ENCODE measurements around the gene ENHO. TPM values are rescaled to one million over a fixed set of nuclear protein-coding genes. Genes with fewer than 3 reads are reported as not detected.

ENHO gene
- total and polyA plus RNA-seq, 2 of the 8 experiments (the other 6 are each of a cell fraction or from before 2014, with no cell fraction given), result 12.2 to 49.4 TPM

GRCh38 chr9:34540827-34541226 lies 18.0 kb upstream of the ENHO start:
- Histone ChIP-seq H4K8ac (ENCODE audit: extremely low read depth, insufficient read depth, low read length) (peak overlapping the region; percentile 28; the same call in 1 of the 2 replicates), H2BK15ac (ENCODE audit: low read length) (no peak overlapping the region), H3K9ac (replicated peaks in 1 of 4; ENCODE audit: extremely low read depth in 1 of 4, low read depth in 3 of 4, low read length in 3 of 4) (no peak overlapping the region), H3K56ac (replicated peaks; ENCODE audit: insufficient read length, low read depth, low read length) (no peak overlapping the region), H3K23me2 (ENCODE audit: low read depth, low read length) (no peaks in the 10 kb centered on the region), H2BK20ac (ENCODE audit: low read length) (no peak overlapping the region), H3K4ac (replicated peaks; ENCODE audit: insufficient read length, low read depth, low read length) (no peak overlapping the region), H4K5ac (ENCODE audit: insufficient read length, low read depth, low read length) (no peak overlapping the region), H3K18ac (ENCODE audit: extremely low read depth, low read length) (no peak overlapping the region), H2AK5ac (ENCODE audit: low read depth, low read length) (no peak overlapping the region), H3K4me3 (ENCODE audit: extremely low read depth in 1 of 4, insufficient read depth in 2 of 4, low read depth in 3 of 4, low read length in 4 of 4) (no peak overlapping the region), H4K20me1 (replicated peaks in 1 of 2; ENCODE audit: control insufficient read depth in 1 of 2, insufficient read depth in 2 of 2, low read length in 2 of 2) (no peaks in the 10 kb centered on the region), H3K23ac (ENCODE audit: insufficient read length) (no peak overlapping the region), H3K4me1 (replicated peaks in 1 of 4; ENCODE audit: control insufficient read depth in 3 of 4, insufficient read depth in 4 of 4, low read length in 3 of 4) (0 out of 7 replicates have a peak, but pooled peaks cover 0 to 3% (median 0%) of the 10 kb centered on the region in 4 experiments), H4K91ac (replicated peaks; ENCODE audit: insufficient read length, low read length) (no peak overlapping the region), H3K27me3 (replicated peaks in 1 of 4; ENCODE audit: control insufficient read depth in 3 of 4, extremely low read depth in 1 of 4, insufficient read depth in 3 of 4, low read length in 3 of 4) (no peaks in the 10 kb centered on the region; a peak in 2 of 7 replicates), H3K9me3 (ENCODE audit: insufficient read depth in 2 of 2, low read depth in 1 of 2, low read length in 1 of 2) (no peaks in the 10 kb centered on the region), H2AFZ (ENCODE audit: low read length) (no peak overlapping the region), H3K79me2 (ENCODE audit: control insufficient read depth in 1 of 2, insufficient read depth in 2 of 2, low read length in 2 of 2) (no peaks in the 10 kb centered on the region), H3K14ac (ENCODE audit: insufficient read length) (no peak overlapping the region), H2BK12ac (ENCODE audit: low read depth, low read length) (no peak overlapping the region), H2BK120ac (replicated peaks; ENCODE audit: low read depth, low read length) (no peak overlapping the region), H2BK5ac (ENCODE audit: low read depth, low read length) (no peak overlapping the region), H3K36me3 (ENCODE audit: control insufficient read depth in 2 of 4, insufficient read depth in 4 of 4, low read length in 3 of 4) (no peaks in the 10 kb centered on the region), H3K27ac (ENCODE audit: low read depth, low read length) (no peak overlapping the region), H3K4me2 (ENCODE audit: insufficient read depth in 1 of 2, low read depth in 2 of 2, low read length in 2 of 2) (no peak overlapping the region), H3K79me1 (ENCODE audit: low read depth, low read length) (no peaks in the 10 kb centered on the region)
- ChIA-PET POLR2A (ENCODE audit: partially characterized antibody) (no interaction called here), CTCF (ENCODE audit: partially characterized antibody) (interaction anchor here (0.7 to 2.5 kb wide), 7 partner anchors 7 to 833 kb away, joined by 3 to 9 read pairs (median 3); no protein-coding TSS in a partner anchor)
- FAIRE-seq (no peak), DNase-seq (ENCODE audit: low read depth in 1 of 2, low spot score in 2 of 2) (peak in 1 of 2 experiments; percentile 24)
- WGBS, 2 experiments (ENCODE audit: extremely low coverage in 1 of 2, insufficient coverage in 1 of 2, insufficient read length in 1 of 2, insufficient replicate concordance in 2 of 2, low coverage in 1 of 2, low lambda C conversion rate in 2 of 2, missing lambda C conversion rate in 1 of 2), result 53% methylated on average over 1 of the region's 2 CpGs; no CpG with 5 or more reads in 1 of the 2 experiments
- TF ChIP-seq MAX (IDR thresholded peaks at IDR 0.05) (no peak), SIRT6 (IDR thresholded peaks at IDR 0.05; ENCODE audit: low read length) (no peak), PHF8 (conservative IDR thresholded peaks at IDR 0.05; ENCODE audit: low read depth, low read length) (no peak), TEAD4 (IDR thresholded peaks at IDR 0.05; ENCODE audit: low read depth, low read length) (no peak), SAP30 (IDR thresholded peaks at IDR 0.05; ENCODE audit: insufficient read depth, insufficient replicate concordance, low read length) (no peak), CTBP2 (IDR thresholded peaks at IDR 0.05; ENCODE audit: borderline replicate concordance, insufficient read depth, insufficient read length, low read length) (no peak)
